Ecto neural progenitor cell (in vitro differentiated cells): Measurements from ENCODE around the gene SPAG16.

Source experiments
- DNase-seq: peaks from one replicate; pipeline ENCODE4 v3.0.0-alpha.2; 2018; ENCODE audit warnings: low spot score

SPAG16 gene

DNA sequence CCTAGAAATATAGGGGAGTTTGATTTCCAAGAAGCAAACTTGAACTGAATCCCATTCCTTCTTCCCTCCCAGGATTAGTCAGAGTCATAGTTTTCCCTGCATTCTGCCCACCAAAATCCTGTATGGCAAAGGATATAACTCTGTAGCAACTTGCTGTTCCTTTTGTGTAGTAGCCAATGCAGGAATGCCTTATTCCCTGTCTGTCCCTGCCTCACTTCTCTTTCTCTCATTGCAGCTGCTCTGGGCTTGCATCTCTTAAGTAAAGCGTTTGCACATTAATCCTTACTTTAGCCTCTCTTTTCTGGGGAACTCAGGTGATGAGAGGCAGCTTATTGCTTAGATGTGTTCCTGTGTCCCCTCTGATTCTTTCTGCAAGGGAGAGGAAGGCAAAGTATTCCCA lies 793.5 kb downstream of the SPAG16 start:
- DNase-seq, result no peak

DNA sequence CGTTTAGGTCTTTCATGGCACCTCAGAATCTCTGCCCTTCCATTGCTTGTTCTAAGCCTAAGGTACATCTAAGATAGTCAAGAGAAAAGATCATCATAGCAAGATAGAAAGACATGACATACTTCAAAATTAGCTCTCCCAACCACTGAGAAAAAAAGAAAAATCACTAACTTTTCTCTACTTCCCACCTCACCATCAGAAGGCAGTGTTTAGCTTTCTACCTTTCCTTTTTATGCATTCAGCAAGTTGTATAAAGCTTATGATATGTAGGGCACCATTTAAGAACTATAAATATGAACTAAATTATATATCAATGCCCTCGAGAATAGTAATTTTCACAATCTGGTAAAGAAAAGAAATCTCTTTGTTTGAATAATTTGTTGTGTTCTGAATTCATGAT lies 794.8 kb downstream of the SPAG16 start:
- no peak for DNase-seq

DNA sequence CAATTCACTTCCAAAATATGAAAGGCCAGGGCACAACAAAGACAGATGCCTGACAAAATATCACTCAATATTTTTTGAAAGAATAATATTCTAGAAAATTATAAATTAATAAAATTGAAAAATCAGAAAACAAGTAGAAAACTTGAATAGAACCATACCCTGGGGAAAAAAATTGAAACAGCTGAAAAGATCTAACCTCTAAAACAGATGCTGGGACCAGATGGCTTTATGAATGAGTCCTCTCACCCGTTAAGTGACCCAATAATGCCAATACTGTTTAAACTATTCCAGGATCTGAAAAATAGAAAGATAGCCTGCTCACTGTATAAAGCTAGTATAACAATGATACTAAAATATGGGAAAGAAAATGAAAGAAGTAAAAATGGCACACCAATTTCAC lies 804.3 kb downstream of the SPAG16 start:
- no peak for DNase-seq

DNA sequence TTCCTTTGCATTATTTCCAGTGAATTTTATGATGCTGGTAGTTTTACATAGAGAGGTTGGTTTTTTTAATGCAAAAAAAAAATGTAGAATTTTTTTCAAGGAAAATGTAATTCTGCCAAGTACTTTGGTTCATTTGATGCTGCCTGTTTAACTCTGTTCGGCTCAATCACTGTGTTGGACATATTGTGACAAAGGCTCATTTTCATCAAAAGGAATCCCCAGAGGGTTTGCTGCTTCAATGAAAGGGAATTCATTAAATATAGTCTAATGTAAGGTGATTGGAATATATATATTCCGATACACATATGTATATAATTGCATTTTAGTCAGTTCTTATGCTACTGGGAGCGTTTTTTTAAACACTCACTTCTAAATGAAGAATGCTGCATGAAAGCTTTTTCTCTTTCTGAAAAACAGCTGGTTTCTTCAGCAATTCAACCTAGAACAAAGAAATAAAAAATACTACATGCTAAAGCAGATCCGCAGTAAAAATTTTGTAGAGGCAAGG lies 812.0 kb downstream of the SPAG16 start:
- DNase-seq, result no peak

DNA sequence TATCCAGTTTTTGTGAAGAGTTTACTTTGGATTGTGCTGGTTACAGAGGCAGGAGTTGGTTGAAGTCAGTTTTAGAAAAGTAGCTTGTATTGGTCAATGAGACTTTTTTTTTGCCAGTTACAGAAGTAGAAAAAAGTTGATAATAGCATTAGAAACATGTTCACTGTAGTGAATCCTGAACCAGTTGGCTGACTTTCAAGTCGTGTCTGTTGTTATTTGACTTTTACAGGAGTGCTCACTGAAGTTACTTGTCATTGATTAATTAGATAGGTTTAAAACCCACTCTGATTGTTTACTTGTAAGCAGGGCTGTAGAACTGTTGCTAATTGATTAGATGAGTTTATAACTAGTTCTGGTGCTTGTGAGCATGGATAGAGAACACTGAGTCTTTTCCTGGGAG lies 814.5 kb downstream of the SPAG16 start:
- DNase-seq, result no peak

DNA sequence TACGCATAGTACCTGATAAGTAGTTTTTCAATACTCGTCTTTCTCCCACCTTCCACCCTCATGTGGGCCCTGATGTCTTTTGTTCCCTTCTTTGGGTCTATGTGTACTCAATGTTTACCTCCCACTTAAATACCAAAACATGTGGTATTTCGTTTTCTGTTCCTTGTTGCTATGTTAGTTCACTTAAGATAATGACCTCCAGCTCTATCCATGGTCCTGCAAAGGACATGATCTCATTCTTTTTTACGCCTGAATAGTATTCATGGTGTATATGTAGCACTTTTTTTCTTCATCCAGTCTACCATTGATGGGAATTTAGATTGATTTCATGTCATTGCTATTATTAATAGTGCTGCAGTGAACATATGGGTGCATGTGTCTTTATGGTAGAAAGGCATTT lies 816.2 kb downstream of the SPAG16 start:
- no peak for DNase-seq

DNA sequence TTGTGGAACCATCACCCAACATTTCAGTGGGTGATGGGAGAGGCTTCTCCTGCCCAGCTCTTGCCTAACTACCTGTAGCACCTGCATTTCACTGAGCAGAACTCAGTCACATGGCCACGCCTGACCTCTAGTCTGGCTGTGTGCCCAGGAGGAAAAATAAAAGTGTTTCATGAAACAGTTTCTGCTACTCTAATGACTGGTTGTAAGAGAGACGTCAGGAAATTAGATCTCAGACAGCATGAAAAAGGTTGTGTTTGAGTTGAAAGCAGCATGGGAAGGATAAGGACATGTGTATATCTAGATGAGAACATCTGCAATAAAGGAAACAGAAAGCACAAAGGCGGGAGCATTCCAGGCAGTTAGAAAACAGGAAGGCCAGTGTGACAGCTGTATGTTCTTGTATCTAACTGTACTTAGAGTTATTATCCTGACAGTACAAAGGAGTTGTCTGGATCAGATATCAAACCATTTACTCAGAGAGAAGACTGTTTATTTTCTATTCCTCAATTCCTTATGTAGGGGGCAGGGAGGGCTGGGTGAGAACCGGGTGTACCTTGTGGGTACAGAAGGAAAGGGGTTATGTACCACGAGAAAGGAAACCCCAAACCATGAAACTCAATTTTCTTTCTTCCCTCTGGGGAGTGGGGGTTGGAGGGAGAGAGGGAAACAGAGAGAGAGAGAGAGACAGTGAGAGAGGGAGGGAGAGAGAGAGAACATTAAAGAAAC lies 819.2 kb downstream of the SPAG16 start:
- DNase-seq, result no peak

DNA sequence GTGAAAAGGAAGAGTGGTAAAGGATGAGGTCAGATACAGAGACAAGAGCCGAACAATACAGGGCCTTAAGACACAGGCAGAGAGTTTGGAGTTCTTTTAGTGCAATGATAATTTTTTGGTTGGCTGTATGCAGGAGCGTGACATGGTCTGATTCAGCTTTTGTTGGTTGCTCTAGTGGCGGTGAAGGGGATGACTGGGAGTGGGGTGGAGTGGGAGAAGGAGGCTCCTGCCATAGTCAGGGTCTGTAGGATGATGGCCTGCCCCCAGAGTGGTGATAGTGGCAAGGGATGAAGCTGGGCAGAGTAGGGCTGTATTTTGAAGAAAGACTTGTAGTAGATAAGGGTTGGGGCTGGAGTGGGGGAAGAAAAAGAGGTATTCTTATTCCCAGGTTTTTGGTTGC lies 820.0 kb downstream of the SPAG16 start:
- no peak for DNase-seq

DNA sequence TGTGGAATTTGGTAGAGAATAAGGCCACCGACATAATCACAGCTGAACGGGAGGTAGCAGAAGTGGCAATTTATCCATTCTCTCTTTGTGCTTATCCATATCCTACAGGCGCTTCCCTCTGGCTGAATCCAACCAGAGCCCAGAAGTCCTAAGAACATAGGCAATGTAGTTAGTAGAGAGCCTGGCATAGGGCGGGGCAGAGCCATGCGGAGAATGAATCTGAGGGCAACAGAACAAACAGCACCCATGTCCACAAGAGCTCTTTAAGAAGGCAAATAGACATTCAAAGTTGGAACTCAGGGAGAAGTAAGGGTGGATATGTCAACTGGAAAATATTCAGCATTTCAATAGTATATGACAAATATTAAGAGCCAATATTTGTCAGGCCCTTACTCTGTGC lies 820.7 kb downstream of the SPAG16 start:
- no peak for DNase-seq

DNA sequence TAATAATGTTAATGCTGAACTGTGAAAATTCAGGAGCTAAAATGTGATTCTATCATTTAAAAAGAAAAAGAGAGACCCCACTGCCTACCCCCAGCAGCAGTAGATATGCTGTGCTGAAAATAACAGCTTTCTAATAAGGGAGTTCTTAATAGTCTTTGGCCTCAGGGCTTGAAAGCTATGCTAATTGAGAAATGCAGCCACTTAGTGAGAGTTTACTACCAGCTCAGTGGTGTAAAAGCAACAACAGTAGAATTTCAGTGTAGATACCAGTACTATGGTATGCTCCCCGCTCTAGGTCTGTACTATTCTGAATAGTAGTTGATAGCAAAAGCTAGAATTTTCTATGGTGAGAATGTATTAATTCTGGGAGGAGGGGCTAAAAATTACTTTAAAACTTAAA lies 823.5 kb downstream of the SPAG16 start:
- DNase-seq, result no peak

DNA sequence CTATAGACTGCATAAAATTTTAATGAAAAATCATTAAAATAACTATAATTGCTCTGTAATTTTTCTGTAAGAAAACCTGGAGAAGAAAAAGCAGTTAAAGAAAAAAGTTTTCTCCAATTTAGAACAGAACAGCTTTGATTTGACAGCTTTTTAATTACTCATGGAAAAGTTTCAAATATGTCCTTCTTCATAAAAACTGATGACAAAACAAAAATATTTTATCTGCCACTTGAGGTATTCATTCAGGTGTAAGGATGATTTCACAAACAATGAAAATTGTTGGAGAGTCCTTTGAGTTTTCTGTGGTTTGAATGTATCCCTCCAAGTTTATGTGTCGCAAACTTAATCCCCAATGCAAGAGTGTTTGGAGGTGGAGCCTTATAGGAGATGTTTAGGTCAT lies 824.3 kb downstream of the SPAG16 start:
- DNase-seq, result no peak

DNA sequence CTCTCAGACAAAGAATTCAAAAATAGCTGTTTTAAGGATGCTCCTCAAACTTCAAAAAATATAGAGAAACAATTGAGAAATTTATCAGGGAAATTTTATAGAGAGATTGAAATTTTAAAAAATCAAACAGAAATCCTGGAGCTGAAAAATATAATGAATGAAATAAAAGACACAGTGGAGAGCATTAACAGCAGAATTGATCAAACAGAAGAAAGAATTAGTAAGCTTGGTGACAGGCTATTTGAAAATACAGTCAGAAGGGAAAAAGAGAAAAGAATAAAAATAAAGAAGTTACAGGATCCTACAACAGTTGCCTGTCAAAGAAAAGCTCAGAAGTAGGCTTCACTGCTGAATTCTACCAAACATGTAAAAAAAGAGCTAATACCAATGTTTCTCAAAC lies 832.8 kb downstream of the SPAG16 start:
- DNase-seq, result no peak

DNA sequence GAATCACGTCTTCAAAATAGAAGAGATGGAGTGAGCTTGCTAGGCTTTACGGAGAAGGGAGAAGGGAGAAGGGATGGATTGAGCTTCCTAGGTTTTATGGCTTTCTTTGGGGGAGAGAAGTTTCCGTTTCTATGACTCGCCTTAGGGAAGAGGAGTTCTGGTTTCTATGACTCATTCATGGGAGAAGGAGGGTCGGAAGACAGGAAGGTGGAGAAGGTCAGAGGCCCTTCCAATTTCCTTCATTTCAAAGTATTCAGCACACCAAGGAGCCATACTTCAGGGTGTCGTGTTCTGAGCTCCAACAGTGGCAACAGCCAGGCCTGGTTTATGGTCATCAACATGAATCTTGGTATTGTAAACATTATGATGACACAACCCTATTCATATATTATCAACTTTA lies 841.9 kb downstream of the SPAG16 start:
- DNase-seq, result no peak

DNA sequence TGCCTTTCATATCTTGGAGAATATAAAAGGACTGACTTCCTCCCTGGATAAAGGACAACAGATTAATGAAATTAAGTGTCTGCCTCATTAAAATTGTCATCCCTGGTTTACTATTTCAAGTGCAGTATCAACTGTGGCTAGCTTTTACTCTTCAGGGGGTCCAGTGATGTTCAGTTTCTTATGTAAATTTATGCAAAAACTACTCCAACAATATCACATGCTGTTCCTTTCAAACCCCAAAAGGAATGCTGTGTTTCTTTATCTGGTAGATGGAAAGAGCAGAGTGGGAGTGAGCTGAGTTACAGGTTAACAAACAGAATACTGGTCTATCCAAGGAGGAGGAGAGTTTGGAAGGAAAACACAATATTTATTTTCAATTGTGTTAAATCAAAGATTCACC lies 842.9 kb downstream of the SPAG16 start:
- DNase-seq, result no peak

DNA sequence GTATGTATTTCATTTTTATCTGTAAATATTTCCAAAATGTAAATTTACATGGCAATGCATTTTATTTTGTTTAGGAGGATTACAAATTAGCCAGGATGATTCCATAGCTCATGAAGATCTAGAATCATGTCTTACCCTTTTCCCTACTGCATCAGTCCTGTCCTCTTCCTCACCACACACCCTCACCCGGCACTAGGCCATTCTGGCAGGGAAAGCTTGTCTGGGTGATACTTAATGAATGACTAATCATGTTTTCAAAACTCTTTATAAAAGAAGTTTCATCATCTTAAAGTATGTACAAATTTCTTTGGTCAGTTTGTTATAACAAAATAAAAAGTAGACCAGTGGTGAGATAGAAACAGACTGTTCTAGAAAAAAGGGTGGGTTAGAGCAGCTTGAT lies 843.3 kb downstream of the SPAG16 start:
- DNase-seq, result no peak

DNA sequence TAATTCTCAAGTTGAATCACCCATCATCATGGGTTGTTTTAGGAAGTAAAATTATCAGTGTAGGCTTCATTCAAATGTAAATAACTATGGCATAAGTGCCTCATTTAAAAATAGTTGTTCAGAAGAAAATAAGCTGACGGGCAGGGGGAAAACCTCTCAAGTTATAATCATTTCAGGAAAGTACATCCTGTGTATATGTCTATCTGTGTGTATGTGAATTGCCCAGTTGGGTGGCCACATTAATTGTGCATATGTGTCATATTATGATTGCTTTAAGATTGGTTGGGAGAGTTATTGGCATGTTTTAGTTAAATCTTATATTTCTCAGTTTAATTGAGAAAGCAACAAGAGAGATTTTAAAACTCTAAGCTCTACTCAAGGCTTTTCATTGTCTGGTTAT lies 843.8 kb downstream of the SPAG16 start:
- no peak for DNase-seq

DNA sequence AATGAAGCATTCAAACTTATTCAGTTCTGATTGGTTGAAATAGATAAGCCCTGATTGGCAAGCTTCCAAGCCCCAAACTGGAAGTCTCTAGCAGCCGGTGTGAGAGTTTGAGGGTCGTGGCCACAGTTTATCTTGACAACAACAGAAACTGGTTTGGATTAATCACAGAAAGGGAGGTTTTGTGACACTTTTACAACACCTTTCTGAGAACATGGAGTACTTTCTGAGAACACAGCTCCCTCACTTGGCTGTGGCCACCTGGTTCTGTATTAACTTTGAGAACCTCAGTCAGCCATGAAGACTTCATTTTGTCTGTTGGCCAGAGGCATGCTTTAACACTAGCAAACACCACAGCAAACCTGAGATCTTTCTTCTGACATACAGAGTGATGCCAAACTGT lies 845.9 kb downstream of the SPAG16 start:
- no peak for DNase-seq

DNA sequence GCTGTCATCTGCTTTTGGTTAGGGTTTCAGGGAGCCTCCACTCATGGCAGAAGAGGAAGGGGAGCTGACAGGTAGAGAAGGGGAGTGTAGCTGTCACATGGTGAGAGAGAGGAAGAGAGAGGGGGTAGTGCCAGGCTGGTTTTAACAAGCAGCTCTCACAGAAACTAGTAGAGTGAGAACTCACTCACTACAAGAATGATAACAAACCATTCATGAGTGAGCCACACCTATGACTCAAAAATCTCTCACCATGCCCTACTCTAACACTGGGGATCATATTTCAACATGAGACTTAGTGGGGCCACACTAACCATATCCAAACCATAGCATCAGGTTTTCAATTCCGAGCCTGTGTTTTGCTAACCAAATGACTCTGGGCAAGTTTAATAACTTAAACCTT lies 851.7 kb downstream of the SPAG16 start:
- DNase-seq, result no peak

DNA sequence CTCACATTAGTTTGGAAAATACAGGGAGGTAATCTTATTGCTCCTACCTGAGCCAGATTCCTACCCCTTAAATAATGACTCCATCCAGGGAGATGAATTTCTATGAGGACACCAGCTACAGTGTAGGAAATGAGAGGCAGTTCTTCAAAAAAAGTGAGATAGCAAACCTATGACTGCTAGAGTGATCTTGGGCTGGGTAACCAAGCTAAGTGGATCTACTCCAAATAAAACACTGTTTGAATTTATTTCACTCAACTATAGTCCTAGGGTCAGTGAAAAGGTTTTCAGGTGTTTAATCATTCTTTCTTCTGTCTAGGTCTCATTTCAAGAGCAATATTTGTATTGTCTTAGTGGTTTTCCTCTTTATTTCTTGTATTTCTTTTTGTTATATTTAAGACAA lies 854.5 kb downstream of the SPAG16 start:
- no peak for DNase-seq

DNA sequence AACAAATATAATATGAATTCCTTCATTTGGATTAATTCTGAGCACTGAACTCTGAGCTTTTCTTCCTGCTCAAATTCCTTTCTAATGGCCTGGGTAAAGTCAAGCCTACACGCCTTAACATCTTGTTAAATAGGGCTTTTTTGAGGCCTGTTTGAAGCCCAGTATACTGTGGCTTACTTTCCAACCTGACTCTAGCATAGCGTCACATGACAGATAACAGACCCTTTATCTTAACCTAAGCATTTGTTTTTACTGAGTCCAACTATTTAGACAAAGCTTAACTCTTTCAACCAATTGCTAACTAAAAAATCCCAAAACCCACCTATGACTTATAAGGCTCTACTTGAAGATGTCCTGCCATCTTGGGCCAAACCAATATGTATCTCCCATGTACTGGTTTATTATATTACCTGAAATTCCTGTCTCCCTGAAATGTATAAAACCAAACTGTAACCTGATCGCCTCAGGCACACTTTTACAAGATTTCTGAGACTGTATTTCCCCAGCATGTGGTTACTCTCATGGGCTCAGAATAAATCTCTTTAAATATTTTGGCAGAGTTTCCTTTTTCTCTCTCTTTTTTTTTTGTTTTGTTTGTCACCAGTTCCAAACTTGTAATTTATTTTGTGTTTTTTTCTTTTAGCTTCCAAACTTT lies 855.5 kb downstream of the SPAG16 start:
- no peak for DNase-seq

DNA sequence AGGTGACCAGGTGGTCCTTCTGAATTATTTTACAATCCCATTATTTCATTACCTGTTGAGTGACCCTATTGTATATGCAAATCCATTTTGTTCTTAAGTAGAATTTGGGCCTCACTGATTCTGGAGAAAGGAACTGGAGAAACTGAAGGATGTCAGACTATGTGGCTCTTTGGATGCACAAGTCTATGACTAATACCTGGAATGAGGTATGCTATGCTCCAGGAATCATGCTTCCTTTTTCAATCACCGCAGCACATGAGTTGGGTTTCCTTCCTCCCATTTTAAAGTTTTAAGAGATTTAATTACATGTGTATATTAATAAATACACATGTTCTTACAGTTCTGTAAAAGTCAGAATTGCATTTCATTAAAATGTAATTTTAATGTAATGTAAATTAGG lies 872.7 kb downstream of the SPAG16 start:
- no peak for DNase-seq

DNA sequence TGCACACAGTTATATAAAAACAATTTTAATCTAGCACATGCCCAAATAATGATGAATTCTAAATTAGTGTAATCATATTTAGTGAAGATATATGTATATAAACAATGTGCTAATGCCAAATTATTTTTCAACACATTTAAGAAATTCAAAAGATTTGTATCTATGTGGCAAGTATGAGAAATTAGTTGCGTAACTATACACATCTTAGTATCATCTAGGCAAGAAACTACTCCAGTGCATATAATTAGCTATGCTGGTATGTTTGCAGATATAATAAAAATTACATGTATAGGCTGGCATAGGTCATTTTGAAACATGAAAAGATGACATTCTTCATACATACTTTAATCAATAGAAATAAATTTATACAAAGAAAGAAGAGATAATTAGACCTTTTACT lies 874.6 kb downstream of the SPAG16 start:
- no peak for DNase-seq

DNA sequence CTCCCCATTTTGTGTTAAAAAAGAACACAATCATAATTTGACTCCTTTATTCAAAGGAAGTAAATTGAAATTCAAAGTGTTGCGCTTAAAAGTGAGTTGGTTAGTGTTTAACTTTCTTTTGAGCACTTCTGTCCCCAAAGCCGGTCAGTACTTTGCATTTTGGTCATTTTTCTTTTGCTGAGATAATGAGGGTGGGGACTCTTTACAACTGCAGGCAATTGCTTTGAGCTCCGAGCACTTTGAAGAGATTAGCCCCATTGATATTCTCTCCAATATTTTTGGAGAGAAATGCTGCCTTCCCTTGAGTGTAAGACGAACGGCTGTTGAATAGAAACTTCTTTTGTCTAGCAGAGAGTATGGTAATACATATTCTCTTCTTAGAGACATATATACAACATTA lies 885.0 kb downstream of the SPAG16 start:
- no peak for DNase-seq

DNA sequence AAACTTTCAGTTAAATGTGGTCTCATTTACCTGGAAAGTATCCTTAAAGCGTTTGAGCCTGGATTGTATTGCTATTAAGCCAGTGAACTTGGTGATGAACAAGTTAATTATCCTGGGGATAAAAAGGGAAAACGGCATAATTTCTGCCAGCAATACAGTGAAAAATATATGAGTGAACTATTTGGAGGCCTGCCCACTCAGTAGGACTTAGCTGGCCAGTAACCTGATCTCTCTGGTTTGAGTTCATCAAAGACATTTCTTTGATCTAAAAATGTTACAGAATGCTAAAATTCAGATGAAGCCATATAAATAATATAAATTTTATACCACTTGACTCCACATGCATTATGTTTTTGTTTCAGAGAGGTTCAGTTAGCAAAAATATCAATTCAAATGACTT lies 885.5 kb downstream of the SPAG16 start:
- DNase-seq, result no peak
